A673 (cell line): Measurements from ENCODE around the gene PIGL.

Source experiments
- CTCF ChIP-seq: fragments of 300-800, 200-600 bp; sonication (generic); conservative IDR thresholded peaks from 2 replicates; pipeline ENCODE4 v1.5.1; 2017; ENCODE audit warnings: low read depth, mild to moderate bottlenecking, antibody characterized with exemption, low read length, moderate library complexity, mixed read lengths
- EZH2 ChIP-seq: fragments of 200-600 bp; sonication (generic); IDR thresholded peaks from 2 replicates; pipeline ENCODE4 v1.6.1; 2017; ENCODE audit warnings: borderline replicate concordance, low read depth, mild to moderate bottlenecking, mixed read lengths, antibody characterized with exemption, low read length; ENCODE audit not compliant: poor library complexity, severe bottlenecking

- TF ChIP-seq CTCF: no peak
- TF ChIP-seq EZH2: no peak
Observed at GRCh38 chr17:16329519-16330271, 112.7 kb downstream of the PIGL start.
